ENCODE measurements around the gene BTBD19. TPM values are rescaled to one million over a fixed set of nuclear protein-coding genes. Genes with fewer than 3 reads are reported as not detected.
A peak's percentile ranks its signal among the peaks of the same experiment; 100 is the strongest.

Gene BTBD19
- total and polyA plus RNA-seq, 2 of the 4 experiments (the other 2 are of a cell fraction) = 0.90 to 17.2 TPM

DNA sequence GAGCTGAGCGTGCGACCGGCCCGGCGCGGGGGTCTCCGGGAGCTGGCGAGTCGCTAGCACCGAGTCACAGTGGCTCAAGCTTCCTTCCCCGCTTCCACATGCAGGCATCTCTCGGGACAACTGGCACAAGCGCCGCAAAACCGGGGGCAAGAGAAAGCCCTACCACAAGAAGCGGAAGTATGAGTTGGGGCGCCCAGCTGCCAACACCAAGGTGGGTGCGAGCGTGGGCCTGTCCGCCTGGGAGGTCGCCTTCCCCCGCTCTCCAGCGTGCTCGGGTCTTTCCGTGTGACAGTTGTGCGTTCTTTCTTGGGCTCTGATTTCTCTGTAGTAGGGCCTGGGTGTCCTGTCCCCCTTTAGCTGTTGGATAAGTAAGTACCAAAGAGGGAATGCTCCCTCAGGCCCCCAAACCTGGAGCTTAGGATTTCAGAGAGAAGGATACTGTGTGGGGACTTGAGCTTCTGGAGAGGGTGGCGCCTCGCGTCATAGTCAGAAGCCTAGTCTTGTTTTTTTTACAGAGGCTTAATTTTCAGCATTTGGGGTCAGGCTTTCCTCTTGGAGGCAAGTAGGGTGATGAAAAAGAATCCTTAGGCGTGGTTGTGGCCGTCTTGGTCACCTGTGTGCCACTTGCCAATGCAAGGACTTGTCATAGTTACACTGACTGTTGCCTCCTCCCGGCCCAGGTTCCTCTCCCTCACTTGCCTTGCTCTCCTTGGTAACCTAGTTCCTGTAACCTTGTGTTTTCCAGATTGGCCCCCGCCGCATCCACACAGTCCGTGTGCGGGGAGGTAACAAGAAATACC is 32.2 kb upstream of the BTBD19 start:
- no peaks in the 10 kb centered on the region for H3K27me3 ChIP-seq (ENCODE audit: control insufficient read depth, insufficient read depth, low read length)
- 3% methylated on average over 14 of the region's 36 CpGs; no CpG with 5 or more reads in 1 of the 2 experiments for WGBS, 2 experiments (ENCODE audit: extremely low coverage in 2 of 2, insufficient read length in 1 of 2)
- peak overlapping the region; percentile 98 for H3K9ac ChIP-seq (ENCODE audit: low read depth, low read length)
- H3K4me2 ChIP-seq (ENCODE audit: low read depth, low read length) = peak overlapping the region; percentile 98
- peaks cover 12% of the 10 kb centered on the region for H3K4me1 ChIP-seq (ENCODE audit: control insufficient read depth, insufficient read depth, low read length)
- H4K8ac ChIP-seq (ENCODE audit: low read depth in 2 of 2, low read length in 2 of 2) = peak overlapping the region; percentile 48 to 50; a peak in 3 of 4 replicates
- 0 out of 2 replicates have a peak overlapping the region, but pooled peaks have one; percentile 9 for H3K18ac ChIP-seq (ENCODE audit: low read depth, low read length)
- H3K4me3 ChIP-seq (ENCODE audit: insufficient read depth, low read depth, low read length) = peak overlapping the region; percentile 78
- ATAC-seq (ENCODE audit: low read depth) (peak; percentile 10), DNase-seq (no peak)
- peak overlapping the region; percentile 93 for H3K14ac ChIP-seq (replicated peaks; ENCODE audit: low read depth, low read length)
- POLR2A ChIA-PET (ENCODE audit: unreplicated experiment) = interaction anchor here (0.5 to 0.9 kb wide), 4 partner anchors 8 to 745 kb away, joined by 3 to 5 read pairs (median 4); partner anchors contain the start of gene PLK3
- peak overlapping the region; percentile 96 for H2AFZ ChIP-seq (replicated peaks; ENCODE audit: low read length, poor library complexity)
- dilution Hi-C loops (cut with HindIII; ENCODE audit: low sequenced_read_pairs, unreplicated experiment) = no loop called here
- H4K91ac ChIP-seq (ENCODE audit: insufficient read depth, low read depth, low read length) = peak overlapping the region; percentile 80
- peak overlapping the region; percentile 95 for H2AK5ac ChIP-seq (ENCODE audit: low read depth, low read length)
- H3K4ac ChIP-seq (ENCODE audit: low read depth, low read length) = peak overlapping the region; percentile 92
- H2BK5ac ChIP-seq (ENCODE audit: low read depth, low read length, poor library complexity, severe bottlenecking) = peak overlapping the region; percentile 75
- H3K9me1 ChIP-seq (ENCODE audit: insufficient read depth, low read length) = peaks cover 19% of the 10 kb centered on the region
- no peaks in the 10 kb centered on the region for H3K9me3 ChIP-seq (ENCODE audit: control insufficient read depth, insufficient read depth, low read length)
- no peak overlapping the region for H2BK20ac ChIP-seq (ENCODE audit: low read depth, low read length)
- no TSS peak for BruUV-seq (replicated peaks)
- peak overlapping the region; percentile 80 for H3K27ac ChIP-seq (ENCODE audit: insufficient read depth, low read length)
- peak overlapping the region; percentile 69 for H3K56ac ChIP-seq (ENCODE audit: extremely low read depth, insufficient read depth, low read length)
- 0 out of 2 replicates have a peak, but pooled peaks have one; percentile 18 for TF ChIP-seq POLR2A (IDR thresholded peaks at IDR 0.05; ENCODE audit: low read depth, low read length)
- TF ChIP-seq CEBPB (IDR thresholded peaks at IDR 0.05; ENCODE audit: low read depth, low read length) = no peak
- in situ Hi-C loops (cut with MboI; ENCODE audit: low sequenced_read_pairs) = no loop called here
- H3K79me1 ChIP-seq (ENCODE audit: low read depth in 1 of 2, low read length in 2 of 2) = peaks cover 17 to 62% of the 10 kb centered on the region in 2 experiments
- peaks cover 42% of the 10 kb centered on the region for H3K36me3 ChIP-seq (ENCODE audit: control insufficient read depth, insufficient read depth, low read length)
- intact Hi-C loops (cut with micrococcal nuclease) = loop anchor here (2.0 kb wide), 2 partner anchors 37 to 45 kb away; partner anchors contain the start of genes KIF2C and RNU5D-1
- no peak overlapping the region for H2BK15ac ChIP-seq (ENCODE audit: low read depth, low read length)
- peak overlapping the region; percentile 99 for H2AK9ac ChIP-seq (replicated peaks; ENCODE audit: low read depth, low read length, poor library complexity)
- H2BK120ac ChIP-seq (ENCODE audit: low read depth, low read length) = no peak overlapping the region
- peaks cover 49% of the 10 kb centered on the region for H4K20me1 ChIP-seq (ENCODE audit: insufficient read depth, low read length)
- H4K5ac ChIP-seq (ENCODE audit: low read depth, low read length) = peak overlapping the region; percentile 9
- peak overlapping the region; percentile 89 for H3K23ac ChIP-seq (ENCODE audit: low read depth, low read length)
- CTCF ChIA-PET = interaction anchor here (0.8 to 1.2 kb wide), 2 partner anchors 24 to 237 kb away, joined by 3 read pairs; partner anchors contain the start of gene PLK3

Measured in IMR-90 (cell line).